HG03442 (cell line): ENCODE data around the gene EDN2.

ENCODE experiments used
- ATAC-seq: cut with Tn5 transposase; IDR thresholded peaks from one replicate; pipeline ENCODE4 v1.9.1; 2021; ENCODE audit warnings: mild to moderate bottlenecking, moderate library complexity; ENCODE audit not compliant: unreplicated experiment

EDN2 gene

GRCh38 chr1:41486053-41486370, 1.5 kb upstream of the EDN2 start:
- no peak for ATAC-seq

- ATAC-seq: no peak
Observed at GRCh38 chr1:41485605-41486004, 1.1 kb upstream of the EDN2 start.

GRCh38 chr1:41483960-41484401, 502 bp downstream of the EDN2 start:
- no peak for ATAC-seq

GRCh38 chr1:41483001-41483850, 1.3 kb downstream of the EDN2 start:
- no peak for ATAC-seq

GRCh38 chr1:41482001-41482765, 2.3 kb downstream of the EDN2 start:
- no peak for ATAC-seq

GRCh38 chr1:41481109-41481775, 3.2 kb downstream of the EDN2 start:
- ATAC-seq: no peak

GRCh38 chr1:41480204-41481108, 4.0 kb downstream of the EDN2 start:
- ATAC-seq: no peak

- ATAC-seq: no peak
Observed at GRCh38 chr1:41479808-41480160, 4.7 kb downstream of the EDN2 start.

- ATAC-seq: no peak
Observed at GRCh38 chr1:41479000-41479807, 5.3 kb downstream of the EDN2 start.

GRCh38 chr1:41478118-41478748, 6.2 kb downstream of the EDN2 start:
- no peak for ATAC-seq

- ATAC-seq: no peak
Observed at GRCh38 chr1:41476807-41477361, 7.6 kb downstream of the EDN2 start.

GRCh38 chr1:41475859-41476567, 8.5 kb downstream of the EDN2 start:
- ATAC-seq: no peak

GRCh38 chr1:41475346-41475745, 9.1 kb downstream of the EDN2 start:
- ATAC-seq: no peak

- no peak for ATAC-seq
Observed at GRCh38 chr1:41474490-41475271, 9.8 kb downstream of the EDN2 start.

GRCh38 chr1:41473738-41474362, 10.6 kb downstream of the EDN2 start:
- no peak for ATAC-seq

GRCh38 chr1:41471658-41472057, 12.8 kb downstream of the EDN2 start:
- no peak for ATAC-seq

GRCh38 chr1:41469706-41470105, 14.8 kb downstream of the EDN2 start:
- ATAC-seq: no peak
